HG03439 (cell line): ENCODE results near the gene SMAD7.

Experiments used
- ATAC-seq: cut with Tn5 transposase; IDR thresholded peaks from one replicate; pipeline ENCODE4 v1.9.1; 2021; ENCODE audit warnings: mild to moderate bottlenecking, moderate library complexity; ENCODE audit not compliant: unreplicated experiment

SMAD7 gene

DNA sequence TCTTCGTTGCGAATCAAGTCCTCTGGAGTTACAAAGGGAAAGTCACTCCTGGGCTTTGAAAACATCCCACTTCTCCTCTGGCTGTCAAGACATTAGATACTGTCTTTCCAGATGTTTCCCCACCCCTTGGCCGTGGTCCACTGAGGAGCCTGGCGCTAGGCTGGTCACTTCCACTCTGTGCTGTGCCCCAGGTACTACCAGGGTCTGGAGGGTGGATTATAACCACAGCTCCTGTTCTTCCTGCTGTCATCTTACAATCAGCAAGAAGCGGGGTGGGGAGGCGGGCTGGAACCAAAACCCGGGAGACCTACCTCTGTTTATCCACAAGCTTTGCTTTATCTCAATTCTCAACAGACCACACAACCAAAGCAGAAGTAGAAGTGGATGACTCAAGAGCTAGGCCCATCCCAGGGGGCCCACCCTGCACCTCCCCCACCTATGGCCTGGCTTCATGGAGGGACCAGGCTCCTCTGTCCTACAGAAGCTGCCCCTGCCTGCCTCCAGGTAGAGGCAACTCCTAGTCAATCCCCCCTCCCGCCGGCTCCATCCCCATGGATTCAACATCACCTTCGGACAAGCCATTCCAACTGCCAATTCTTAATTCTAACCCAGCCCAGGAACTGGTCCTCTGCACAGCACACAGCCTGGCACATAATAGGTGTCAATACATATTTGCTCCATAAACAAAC, 17.8 kb downstream of the SMAD7 start:
- ATAC-seq: no peak

DNA sequence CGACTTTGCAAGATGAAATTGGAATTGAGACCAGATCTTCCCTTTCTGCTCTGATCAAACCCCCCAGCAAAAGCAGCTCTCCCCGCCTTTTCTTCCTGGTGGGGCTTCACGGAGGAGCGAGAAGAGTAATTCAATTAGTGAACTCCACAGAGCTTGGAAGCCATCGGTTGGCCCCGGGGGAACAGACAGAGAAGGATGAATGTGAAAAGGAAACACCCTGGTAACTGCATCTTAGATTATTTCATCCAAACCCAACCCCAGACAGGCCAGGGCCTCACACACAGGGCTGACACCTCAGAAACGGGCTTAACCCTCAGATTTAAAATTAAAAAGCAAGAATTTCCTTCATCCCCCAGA, 18.3 kb downstream of the SMAD7 start:
- no peak for ATAC-seq

- ATAC-seq: no peak
Observed at GRCh38 chr18:48931680-48932461, 18.9 kb downstream of the SMAD7 start.

- no peak for ATAC-seq
Observed at GRCh38 chr18:48930926-48931325, 19.8 kb downstream of the SMAD7 start.

DNA sequence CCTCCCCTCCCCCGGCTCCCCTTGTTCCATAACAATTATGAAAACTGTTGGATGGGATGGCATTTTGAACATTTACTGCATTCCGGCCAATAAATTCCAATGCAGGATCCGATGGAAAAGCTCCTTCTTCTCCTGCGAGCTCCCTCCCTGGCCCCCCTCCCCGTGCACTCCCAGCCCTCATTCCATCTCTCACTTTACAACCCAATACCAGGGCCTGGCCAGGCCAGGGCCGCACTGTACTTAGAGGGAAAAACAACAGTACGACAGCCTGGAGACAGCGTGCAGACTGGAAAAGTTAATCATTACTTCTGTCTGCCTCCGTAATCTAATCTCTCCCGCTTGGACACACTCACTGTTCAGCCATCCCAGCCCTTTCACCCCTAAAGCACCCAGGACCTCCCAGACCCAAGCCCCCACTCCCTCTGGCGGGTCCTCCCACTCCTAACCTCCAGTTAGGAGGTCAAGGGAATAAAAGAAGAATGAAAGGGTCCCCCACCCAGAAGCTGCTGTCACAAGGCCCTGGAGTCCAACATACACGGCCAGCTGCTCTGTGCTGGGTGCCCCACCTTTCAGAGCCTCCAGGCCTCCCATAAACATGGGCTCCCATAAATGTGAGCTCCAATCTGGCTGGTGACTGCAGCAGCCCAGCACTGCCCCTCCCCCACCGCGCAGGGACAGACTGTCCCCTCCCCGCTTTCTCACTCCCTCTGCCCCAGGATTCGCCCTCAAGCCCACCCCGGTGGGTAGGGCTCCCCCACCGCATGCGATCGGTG, 20.6 kb downstream of the SMAD7 start:
- ATAC-seq: no peak

- no peak for ATAC-seq
Observed at GRCh38 chr18:48929212-48929612, 21.6 kb downstream of the SMAD7 start.

- ATAC-seq: peak; percentile 75
Observed at GRCh38 chr18:48928787-48929186, 22.0 kb downstream of the SMAD7 start.

DNA sequence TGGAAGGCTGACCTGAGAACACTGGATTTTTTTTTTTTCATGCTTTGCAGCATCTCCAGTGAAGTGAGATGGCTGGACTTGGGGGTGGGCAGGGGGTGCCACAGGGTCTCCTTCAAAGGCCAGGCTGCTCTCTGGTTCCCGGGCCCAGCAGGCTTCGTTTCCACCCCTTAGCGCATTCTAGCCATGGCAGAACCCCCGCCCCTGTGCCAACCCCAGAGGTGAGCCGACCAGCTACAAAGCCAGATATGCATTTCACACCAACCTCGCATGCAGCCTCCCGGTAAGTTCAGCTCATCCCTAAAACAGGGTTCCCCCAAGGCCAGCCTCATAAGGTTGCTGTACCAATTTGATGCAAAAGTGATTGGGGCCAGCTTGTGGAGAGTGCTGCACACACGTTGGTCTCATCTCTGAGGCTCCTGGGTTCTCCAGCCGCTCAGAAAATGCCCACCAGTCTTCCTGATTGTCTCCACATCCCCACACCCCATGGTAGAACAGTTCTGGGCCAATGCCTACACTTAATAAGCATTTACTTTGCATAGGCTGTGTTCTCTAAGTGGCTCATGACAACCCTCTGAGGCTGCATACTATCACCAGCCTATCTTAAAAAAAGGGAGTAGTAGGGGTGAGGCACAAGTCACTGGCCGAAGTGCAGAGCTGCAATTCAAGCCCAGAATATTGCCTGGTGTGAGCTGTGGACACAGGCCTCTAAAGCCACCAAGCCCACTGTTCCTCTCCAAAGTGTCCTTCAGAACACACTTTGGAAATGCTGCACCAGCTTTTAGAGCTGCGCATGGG, 23.3 kb downstream of the SMAD7 start:
- ATAC-seq: no peak

- no peak for ATAC-seq
Observed at GRCh38 chr18:48926420-48926857, 24.3 kb downstream of the SMAD7 start.

- no peak for ATAC-seq
Observed at GRCh38 chr18:48925491-48925780, 25.3 kb downstream of the SMAD7 start.

- no peak for ATAC-seq
Observed at GRCh38 chr18:48924630-48925490, 25.9 kb downstream of the SMAD7 start.

GRCh38 chr18:48923746-48924629, 26.8 kb downstream of the SMAD7 start:
- no peak for ATAC-seq

DNA sequence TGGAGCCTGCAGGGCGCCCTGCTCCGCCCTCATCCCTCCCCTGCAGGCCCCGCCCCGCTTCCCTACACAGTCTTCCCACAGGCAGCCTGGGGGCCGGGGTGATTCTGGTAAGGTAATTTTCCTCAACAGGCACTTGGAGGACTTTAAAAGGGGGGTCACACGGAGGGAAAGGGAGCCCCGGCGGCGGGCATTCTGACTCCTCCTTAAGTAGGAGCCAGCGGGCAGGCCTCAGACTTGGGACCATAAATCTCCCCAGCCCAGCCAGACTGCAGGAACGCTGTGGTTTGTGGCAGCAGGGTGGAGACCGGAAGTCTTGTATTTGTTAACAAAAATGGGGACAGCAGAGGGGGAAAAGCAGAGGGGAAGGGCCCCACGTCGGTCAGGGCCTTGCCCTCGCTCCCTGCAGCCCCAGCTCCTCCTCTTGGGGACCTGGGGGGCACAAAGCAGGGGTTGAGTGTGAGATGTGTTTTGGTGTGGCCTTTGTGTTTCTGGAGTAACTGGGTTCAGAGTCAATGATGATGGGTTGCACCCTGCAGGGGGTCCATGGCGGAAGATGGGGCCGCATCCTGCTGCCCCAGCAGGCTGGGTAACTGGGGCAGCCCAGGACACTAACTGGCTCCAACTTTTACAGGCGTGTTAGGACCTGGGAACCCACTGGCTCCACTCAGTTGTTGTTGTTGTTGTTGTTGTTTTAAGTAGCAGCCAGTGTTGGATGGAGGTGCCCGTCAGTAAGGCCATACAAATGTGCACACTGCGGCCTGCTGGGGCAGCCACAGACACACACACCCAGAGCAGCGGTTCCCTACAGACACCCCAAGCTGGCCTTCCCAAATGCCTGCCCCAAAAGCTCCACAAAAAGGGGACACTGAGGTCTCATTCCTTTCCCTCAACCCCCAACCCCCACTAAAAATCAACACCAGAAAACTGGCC, 27.7 kb downstream of the SMAD7 start:
- ATAC-seq: no peak

DNA sequence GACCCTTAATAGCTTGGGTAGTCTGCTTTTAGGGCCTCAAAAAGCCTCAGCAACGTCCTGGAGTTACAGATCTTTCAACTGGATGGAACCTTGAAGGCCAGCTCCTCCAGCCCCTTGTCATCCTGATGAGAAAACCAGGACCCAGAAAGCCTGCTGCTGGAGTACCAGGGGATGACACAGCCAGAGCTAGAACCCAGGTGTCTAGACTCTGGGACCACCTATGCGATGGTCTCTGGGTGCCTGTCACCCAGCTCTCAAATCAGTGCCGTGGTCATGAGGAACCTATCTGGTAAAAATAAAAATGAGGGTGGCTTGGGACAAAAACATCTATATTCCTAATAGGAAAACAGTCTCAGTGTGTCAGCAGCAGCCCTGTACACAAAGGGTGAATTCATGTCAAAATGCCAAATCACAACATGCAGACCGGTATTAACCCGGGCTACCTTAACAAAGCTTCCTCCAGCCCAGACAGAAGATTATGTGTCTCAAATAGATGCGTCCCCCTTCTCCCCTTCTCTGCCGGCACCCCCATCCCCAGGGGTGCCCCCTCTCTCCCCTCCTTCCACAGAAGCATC, 28.5 kb downstream of the SMAD7 start:
- ATAC-seq: no peak

DNA sequence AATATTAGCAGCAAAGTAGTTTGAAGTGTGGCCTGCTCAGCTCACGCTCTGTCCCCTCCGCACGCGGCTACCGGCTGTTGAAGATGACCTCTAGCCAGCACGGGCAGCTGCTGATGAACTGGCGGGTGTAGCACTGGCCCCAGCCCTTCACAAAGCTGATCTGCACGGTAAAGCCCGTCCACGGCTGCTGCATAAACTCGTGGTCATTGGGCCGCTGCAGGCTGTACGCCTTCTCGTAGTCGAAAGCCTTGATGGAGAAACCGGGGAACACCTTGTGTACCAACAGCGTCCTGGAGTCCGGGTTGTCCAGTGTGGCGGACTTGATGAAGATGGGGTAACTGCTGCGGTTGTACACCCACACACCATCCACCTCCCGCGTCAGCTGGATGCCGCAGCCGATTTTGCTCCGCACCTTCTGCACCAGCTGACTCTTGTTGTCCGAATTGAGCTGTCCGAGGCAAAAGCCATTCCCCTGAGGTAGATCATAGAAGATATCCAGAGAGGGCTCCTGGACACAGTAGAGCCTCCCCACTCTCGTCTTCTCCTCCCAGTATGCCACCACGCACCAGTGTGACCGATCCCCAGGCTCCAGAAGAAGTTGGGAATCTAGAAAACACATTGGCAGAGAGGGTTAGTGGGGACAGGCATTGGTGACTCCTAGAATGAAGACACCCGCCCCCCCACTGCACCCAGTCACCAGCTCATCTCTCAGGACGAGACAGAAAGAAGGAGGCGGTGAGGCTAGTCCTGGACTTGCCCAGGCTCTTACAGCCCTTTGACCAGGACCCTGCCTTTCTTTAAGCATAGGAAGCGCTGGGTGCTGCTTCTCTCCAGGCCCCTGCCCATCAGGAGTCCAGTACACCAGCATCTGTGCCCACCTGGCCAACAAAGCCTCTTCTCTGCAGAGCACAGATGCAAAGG, 29.2 kb downstream of the SMAD7 start:
- no peak for ATAC-seq

DNA sequence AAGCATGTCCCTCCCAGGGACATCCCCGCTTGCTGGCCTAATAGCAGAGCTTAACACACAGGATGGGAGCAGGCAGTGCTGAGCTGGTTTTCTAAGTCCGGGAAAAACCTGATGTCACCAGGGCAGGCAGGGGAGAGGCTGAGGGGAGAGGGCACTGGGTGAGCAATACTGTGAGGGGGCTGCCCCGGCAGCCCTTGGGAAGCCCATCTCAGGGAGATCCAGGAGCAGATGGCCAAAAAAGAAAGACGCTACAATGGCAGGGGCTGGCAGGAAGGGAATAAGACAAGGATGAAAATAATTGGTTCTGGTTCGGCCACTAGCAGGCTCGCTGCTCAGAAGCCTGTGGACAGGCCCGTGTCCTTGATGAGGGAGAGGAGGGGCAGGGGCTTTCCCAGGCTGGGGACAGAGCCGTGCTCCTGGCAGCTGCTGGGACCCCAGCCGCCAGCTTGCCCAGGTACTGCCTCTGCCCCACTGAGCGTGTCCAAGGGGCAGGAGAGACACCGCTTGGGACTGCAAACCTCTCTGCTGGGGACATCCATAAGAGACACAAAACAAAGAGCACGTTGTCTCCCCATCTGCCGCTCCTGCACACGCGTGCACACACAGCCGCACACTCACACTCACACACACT, 30.2 kb downstream of the SMAD7 start:
- ATAC-seq: no peak
